GM21717 (cell line): Measurements from ENCODE around the gene NOL4L.

ENCODE experiments used
- ATAC-seq: cut with Tn5 transposase; IDR thresholded peaks from one replicate; pipeline ENCODE4 v1.9.1; 2021; ENCODE audit warnings: mild to moderate bottlenecking, moderate library complexity; ENCODE audit not compliant: unreplicated experiment

NOL4L gene

DNA sequence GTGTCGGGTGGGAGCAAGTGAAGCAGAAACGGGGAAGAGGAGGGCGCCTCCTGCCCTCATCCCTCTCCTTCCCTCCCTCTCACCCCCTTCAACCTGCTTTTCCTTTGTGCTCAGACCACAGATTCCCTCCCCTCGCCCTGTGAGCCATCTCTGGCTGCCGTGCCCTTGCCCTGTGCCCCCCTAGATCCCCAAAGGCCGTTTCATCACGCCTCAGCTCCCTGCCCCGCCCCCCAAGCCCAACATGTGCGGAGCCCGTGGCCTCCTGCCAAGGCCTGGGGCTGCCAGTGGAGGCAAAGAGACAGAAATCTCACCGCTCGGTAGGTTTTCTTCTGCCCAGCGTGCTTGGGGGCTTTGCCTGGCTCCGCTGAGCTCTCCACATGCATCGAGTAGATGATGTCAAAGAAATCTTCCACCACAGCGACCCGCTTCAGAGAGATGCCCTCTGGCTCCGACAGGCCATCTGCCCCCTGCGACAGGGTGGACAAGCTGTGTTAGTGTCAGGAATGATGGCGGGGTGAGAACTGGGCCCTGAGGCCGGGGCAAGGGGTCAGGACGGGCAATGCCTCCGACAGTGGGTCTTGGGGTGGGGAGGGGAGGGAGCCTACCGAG lies 57.6 kb downstream of the NOL4L start:
- no peak for ATAC-seq

DNA sequence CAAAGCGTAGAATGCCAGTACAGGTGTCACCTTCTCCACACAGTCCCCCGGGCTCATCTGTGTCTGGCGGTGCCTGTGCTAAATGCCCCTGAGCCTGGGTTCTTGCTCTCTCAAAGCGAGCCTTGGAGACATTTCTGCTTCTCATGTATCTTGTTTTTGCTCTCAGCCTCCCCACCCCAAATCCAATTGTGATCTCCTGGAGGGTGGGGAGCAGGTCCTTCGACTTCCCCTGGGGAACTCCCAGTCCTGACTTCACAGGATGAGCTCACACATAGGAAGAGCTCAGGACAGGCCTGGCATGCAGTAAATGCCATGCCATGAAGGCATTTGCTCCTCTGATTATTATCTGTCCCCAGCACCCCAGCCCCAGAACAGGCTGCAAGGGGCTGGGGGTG lies 58.1 kb downstream of the NOL4L start:
- ATAC-seq, result no peak

DNA sequence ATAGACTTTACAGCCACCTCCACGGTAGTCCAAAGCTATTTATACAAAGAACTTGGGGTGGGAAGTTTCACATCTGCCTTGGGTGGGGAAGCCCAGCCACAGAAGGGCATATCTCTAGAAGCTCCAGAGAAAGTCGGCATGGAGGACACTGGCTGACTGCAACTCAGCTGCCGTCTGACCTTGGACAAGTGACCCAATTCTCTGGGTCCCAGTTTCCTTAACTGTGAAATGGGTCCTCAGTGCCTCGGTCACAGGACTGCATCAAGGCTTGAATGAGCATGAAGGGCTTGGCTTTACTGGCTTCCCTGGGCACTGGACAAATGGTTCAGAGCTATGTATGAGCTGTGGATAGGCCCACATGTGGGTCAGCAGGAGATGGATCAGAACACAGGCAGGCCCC lies 58.6 kb downstream of the NOL4L start:
- ATAC-seq, result no peak

- no peak for ATAC-seq
Measured at GRCh38 chr20:32526125-32526524, 59.0 kb downstream of the NOL4L start.

DNA sequence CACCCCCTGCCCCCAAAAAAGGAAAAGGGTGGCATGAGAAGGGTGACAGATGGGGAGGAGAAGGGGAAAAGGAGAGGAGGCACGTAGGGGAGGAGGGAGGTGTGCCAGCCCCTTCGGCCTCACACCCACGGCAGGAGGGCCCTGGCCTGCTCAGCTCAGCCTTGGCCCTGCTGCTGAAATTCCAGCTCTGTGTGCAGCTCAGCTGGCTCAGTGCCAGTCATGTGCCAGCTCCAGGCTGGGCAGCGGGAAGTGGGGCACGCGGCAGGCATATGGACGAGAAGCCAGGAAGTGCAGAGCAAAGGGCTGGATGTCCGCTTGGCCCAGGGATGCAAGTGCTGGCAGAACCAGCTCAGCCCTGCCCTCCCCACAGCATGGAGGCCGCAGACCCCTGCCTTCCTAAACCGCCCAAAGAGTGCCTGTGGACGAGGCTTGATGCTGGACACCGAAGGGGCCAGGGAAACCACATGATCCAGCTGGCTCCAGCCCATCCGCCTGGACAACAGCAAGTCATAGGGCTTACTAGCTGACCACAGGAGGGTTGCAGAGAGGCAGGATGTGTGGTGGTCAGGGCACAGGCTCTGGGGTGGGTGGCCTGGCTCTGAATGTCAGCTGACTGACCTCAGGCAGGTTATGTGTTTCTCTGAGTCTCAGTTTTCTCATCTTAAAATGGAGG lies 60.2 kb downstream of the NOL4L start:
- ATAC-seq, result no peak

DNA sequence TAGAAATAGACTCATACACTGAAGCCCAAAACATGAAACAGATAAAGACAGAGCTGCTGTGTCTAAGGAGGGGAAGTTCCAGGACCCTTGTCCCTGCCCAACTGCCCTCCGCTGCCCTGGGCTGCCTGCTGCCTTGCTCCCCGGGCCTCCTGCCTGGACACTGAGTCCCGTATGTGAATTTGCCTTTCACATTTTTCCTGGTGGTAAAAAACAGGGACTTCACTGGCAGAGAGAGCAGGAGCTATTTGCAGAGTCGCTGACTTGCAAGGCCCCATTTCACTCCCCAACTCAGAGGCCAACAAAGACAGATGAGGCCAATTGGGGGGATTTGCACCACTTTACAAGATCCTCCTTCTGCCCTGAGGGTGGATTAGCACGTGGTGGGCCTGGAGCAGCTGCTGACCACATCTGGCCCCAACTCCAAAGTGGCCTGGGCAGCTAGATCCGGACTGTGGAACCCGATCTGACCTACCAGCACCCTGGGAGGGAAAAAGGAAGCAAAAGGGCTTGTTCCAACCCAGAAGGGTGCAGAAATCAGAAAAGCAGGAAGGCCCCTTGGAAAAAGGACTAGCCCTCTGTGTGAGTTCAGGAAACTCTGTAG lies 61.4 kb downstream of the NOL4L start:
- ATAC-seq, result no peak

DNA sequence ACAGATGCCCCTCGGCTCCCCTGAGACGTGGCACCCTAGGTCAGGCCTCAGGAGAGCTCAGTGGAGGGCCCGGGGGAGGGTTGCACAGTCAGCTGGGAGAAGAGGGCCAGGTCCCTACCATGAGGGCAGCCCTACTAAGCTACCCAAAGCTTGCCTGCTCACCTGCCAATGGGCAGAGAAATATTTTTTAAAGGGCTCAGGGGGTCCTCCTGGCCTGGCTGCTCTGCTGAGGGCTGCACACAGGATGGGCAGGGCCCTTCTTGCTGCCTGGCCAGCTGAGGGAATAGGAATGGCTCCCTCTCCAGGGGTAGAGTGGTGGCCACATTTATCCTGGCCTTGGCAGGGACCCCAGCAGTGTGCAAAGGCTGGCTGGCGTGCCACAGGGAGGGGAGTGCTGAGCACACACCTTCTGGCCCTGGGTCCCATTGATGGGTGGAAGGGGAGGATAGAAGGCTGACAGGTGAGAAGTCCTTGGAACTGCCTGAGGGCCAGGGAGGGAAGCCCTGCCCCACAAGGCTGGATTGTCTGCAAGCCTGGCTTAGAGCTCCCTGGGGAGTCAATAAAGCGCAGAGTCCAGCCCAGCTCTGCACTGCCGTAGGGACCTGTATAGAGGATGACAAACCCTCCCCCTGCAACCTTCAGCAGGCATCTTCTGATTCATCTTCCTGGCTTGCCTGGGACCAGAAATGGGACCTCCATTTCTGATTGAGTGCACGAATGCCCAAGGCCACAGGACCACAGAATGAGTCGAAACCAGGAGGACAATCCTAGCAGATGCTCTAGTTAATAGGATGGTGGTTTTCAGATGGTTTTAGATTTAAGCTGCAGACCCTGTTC lies 62.1 kb downstream of the NOL4L start:
- ATAC-seq, result no peak

DNA sequence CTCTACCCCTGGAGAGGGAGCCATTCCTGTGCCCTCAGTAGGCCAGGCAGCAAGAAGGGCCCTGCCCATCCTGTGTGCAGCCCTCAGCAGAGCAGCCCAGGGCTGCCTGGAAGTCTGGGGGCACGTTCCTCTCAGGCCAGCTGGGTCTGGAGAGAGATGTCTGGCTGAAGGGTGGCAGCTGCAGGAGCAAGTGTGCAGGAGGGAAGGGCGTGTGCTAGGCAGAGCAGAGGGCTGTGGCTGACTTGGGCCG lies 62.7 kb downstream of the NOL4L start:
- ATAC-seq, result no peak

DNA sequence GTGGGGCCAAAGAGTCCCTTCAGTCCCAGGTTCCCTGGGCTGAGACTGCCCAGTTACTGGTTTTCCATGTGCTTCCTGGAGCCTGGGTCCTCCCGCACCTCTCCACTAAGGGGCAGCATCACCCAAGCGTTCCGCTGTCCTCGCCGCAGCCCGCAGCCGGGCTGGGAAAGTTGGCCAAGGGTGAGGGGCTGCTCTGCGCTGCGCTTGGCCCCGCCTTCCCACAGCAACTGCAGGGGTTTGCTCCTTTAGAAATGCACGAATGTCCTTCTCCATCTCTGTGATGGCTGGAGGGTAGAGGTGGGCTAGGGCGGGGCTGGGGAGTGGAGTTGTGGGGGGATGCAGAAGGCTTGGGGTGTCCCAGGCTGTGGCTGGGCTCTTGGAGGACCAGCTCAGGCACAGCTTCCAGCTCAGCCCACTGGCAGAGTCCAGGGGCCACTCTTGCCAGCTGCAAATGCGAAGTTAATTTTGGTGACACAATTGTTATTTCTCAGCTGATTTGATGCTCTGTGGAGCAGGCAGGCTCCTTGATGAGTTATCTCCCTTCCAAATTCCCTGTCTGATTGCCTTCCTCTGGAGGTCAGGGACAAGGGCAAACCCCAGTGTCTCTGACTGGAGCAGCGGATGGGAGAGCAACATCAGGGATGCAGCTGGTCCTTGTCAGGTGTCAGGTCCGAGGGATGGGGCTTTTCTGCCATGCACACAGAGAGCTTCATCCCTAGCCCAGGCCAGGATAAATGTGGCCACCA lies 63.2 kb downstream of the NOL4L start:
- no peak for ATAC-seq

GRCh38 chr20:32520927-32521203 lies 64.3 kb downstream of the NOL4L start:
- no peak for ATAC-seq

- ATAC-seq, result no peak
Measured at GRCh38 chr20:32519381-32519730, 65.8 kb downstream of the NOL4L start.

DNA sequence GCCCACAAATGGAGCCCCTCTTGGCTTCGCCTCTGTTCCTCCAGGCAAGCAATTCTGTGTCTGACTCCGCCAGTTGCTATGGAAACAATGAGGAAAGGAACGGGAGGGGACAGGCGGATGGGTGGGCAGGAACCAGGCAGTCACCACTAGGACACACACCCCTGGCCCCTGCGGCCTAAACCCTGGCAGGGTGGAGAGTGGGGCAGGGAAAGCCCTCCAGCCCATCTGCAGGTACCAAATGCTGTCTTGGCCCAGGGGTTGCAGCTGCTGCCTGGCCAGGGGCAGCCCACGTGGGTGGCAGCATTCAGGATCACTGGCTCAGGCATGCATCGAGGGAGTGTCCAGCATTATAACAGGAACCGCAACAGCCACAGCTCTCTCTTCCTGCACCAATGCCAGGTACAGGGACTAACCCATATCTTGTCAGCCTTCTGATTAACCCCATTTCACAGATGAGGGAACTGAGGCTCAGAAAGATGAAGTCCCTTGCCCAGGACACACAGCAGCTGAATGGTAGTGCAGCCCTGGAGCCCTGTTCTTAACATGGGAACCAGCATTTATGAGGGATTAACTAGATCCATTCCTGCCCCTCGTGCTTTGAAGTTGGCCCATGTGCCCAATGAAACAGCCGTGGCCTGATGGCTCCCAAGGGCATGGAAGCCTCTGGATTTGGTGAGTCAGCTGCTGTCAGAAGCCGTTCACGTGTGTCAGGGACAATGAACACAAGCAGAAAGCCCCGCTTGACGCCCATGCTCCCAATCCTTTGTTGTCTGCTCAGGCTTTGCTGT lies 66.3 kb downstream of the NOL4L start:
- ATAC-seq, result no peak

- no peak for ATAC-seq
Measured at GRCh38 chr20:32517914-32518592, 67.1 kb downstream of the NOL4L start.

GRCh38 chr20:32517518-32517873 lies 67.6 kb downstream of the NOL4L start:
- no peak for ATAC-seq

GRCh38 chr20:32516583-32517517 lies 68.3 kb downstream of the NOL4L start:
- no peak for ATAC-seq

GRCh38 chr20:32515631-32516101 lies 69.5 kb downstream of the NOL4L start:
- ATAC-seq, result no peak

DNA sequence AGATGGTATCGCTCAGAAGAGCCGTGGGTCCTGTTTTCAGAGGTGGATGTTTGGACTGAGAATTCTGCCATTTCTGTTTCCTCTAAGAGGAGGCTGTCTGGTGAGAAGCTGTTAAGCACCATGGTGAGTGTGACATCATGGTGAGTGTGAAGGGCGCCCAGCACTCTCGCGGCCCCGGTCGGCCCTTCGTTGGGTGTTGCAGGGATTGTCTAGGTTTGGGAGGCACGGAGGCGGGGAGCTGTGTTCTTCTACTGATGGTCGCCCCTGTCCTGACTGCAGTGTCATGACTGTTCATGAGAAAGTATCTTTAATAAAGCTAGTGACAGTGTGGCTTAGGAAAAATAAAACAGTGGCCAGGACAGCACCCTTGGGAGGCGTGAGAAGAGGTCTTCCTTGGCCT lies 70.4 kb downstream of the NOL4L start:
- no peak for ATAC-seq

DNA sequence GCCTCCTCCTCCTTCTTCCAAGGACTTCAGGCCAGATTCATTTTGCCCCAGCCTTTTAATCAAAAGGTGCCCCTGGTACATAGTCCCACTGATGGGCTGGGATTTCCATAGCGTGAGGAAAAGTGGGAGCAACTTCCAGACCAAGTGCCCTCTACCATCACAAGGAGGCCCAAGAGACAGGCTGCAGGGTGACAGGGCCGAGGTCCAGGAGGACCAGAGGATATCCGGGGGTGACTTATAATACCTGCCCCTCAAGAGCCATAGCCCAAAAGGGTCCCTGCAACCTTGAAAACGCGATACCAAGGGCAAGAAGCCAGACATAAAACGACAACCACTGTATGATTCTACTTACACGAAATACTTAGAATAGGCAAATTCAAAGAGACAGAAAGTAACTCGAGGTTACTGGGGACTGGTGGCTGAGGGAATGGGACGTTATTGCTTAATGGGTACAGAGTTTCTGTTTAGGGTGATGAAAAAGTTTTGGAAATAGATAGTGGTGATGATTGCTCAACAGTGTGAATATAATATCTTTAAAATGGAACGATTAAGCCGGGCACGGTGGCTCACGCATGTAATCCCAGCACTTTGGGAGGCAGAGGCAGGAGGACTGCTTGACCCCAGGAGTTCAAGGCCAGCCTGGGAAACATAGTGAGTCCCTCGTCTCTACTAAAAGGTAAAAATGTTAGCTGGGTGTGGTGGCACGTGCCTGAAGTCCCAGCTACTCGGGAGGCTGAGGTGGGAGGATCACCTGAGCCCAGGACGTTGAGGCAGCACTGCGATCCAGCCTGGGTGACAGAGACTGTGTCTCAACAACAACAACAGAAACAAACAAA lies 71.9 kb downstream of the NOL4L start:
- ATAC-seq, result no peak
